ENCODE data around the gene SLC25A45.

Gene SLC25A45, protein sequence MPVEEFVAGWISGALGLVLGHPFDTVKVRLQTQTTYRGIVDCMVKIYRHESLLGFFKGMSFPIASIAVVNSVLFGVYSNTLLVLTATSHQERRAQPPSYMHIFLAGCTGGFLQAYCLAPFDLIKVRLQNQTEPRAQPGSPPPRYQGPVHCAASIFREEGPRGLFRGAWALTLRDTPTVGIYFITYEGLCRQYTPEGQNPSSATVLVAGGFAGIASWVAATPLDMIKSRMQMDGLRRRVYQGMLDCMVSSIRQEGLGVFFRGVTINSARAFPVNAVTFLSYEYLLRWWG

DNA sequence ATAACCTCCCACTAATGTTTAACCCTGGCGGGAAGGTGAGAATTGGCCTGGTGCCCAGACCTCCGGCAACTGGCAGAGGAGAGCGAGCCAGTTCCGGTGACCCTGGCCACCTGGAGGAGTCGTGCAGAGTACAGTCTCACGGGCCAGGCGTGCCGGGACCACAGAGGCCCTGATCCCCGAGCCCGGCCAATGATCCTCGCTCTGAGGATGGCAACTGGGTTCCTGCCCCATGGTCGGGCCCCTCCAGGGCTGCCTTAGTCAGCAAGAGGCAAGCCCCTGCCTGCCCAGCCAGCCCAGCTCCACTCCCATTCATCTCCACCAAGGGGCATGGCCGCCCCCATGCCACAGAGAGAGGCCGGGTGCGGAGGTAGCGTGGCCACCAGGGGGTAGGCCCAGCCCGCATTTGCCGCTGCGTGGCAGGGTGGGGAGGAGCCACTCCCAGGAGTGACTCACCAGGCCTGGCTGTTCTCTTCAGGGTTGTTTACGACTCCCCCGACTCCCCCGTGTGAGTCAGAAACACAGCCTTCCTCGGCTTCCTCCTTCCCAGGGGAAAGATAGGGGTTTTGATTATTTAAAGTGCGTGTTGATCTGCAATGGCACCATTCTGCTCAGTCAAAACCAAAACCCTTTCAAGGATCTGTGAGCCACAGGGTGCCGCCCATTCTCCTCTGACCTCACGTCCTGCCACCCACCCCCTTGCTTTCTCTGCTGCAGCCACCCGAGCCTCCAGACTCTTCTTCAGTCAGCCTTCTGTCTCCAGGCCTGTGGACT, at the start of gene SLC25A45:
SLC25A45 (minus strand) TSS at position 614 of the 771 bp plus-strand sequence. CDS start 695 bp downstream, outside the sequence.
- no peak for FAIRE-seq

GRCh38 chr11:65431451-65432099, 49.1 kb upstream of the SLC25A45 start:
- FAIRE-seq, result no peak

- no peak for FAIRE-seq
Observed at GRCh38 chr11:65430406-65431217, 48.2 kb upstream of the SLC25A45 start.

DNA sequence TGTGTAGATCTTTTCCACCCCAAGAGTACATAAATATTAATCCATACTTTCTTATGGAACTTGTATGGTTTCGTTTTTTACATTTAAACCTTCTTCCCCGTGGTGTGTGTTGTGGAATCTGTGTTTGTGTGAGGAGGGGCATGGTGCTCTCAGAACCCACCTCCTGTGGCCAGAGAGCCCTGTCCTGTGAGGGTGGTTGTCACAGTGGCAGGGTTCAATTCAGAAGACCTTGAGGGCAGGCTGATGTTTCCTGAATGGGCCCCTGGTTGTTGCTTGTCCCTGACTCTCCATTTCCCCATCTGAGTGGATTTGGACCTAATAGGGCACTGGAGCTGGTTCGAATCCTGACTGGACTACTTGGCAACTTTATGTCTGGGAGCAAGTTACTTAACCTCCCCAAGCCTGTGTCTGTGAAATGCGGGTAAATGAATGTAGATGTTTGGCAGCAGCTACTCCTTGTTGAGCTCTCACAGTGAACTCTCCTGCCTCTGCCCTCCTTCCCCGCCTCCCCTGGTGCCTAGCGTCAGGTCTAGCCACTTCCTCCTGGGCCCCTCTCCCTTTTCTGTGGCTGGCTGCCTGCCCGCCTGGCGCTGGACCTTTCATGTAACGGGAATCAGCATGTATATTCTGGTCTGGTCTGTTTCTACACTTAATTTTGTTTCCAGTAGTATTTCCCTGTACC, 47.4 kb upstream of the SLC25A45 start:
- FAIRE-seq, result no peak

DNA sequence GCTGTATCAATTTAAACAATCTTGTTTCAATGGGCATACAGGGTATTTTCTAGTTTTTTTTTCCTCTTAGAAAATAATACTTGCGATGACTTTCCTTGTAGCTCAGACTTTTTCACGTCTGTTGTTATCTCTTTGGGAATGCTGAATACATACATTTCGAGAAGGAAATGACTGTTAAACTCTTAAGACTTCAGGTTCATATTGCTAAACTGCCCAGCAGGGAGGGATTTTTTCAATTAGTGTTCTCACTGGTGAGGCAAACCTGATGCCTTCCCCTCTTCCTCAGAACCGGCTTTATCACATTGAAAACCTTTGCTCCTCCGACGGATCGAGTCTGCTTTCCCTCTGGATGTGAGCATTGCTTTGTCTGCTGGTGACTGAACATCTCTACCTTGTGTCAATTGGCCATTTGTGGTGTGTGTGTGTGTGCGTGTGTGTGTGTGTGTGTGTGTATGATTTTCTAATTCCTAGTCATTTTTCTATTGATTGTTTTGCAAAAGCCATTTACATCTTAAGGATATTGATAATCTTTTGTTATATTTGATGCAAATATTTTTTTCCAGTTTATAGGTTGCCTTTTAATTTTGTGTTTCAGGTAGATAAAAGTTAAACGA, 46.7 kb upstream of the SLC25A45 start:
- FAIRE-seq, result no peak

GRCh38 chr11:65428578-65429067, 46.2 kb upstream of the SLC25A45 start:
- no peak for FAIRE-seq

GRCh38 chr11:65427691-65428577, 45.5 kb upstream of the SLC25A45 start:
- FAIRE-seq, result no peak

- no peak for FAIRE-seq
Observed at GRCh38 chr11:65426839-65427690, 44.6 kb upstream of the SLC25A45 start.

- no peak for FAIRE-seq
Observed at GRCh38 chr11:65425971-65426838, 43.8 kb upstream of the SLC25A45 start.

DNA sequence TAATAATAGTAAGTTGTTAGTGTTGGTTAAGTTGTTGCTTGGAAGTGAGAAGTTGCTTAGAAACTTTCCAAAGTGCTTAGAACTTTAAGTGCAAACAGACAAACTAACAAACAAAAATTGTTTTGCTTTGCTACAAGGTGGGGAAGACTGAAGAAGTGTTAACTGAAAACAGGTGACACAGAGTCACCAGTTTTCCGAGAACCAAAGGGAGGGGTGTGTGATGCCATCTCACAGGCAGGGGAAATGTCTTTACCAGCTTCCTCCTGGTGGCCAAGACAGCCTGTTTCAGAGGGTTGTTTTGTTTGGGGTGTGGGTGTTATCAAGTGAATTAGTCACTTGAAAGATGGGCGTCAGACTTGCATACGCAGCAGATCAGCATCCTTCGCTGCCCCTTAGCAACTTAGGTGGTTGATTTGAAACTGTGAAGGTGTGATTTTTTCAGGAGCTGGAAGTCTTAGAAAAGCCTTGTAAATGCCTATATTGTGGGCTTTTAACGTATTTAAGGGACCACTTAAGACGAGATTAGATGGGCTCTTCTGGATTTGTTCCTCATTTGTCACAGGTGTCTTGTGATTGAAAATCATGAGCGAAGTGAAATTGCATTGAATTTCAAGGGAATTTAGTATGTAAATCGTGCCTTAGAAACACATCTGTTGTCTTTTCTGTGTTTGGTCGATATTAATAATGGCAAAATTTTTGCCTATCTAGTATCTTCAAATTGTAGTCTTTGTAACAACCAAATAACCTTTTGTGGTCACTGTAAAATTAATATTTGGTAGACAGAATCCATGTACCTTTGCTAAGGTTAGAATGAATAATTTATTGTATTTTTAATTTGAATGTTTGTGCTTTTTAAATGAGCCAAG, 42.9 kb upstream of the SLC25A45 start:
- no peak for FAIRE-seq

DNA sequence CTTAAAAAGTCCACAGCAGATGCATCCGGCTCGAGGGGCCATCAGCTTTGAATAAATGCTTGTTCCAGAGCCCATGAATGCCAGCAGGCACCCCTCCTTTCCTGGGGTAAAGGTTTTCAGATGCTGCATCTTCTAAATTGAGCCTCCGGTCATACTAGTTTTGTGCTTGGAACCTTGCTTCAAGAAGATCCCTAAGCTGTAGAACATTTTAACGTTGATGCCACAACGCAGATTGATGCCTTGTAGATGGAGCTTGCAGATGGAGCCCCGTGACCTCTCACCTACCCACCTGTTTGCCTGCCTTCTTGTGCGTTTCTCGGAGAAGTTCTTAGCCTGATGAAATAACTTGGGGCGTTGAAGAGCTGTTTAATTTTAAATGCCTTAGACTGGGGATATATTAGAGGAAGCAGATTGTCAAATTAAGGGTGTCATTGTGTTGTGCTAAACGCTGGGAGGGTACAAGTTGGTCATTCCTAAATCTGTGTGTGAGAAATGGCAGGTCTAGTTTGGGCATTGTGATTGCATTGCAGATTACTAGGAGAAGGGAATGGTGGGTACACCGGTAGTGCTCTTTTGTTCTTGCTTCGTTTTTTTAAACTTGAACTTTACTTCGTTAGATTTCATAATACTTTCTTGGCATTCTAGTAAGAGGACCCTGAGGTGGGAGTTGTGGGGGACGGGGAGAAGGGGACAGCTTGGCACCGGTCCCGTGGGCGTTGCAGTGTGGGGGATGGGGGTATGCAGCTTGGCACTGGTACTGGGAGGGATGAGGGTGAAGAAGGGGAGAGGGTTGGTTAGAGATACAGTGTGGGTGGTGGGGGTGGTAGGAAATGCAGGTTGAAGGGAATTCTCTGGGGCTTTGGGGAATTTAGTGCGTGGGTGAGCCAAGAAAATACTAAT, 42.0 kb upstream of the SLC25A45 start:
- FAIRE-seq, result no peak

DNA sequence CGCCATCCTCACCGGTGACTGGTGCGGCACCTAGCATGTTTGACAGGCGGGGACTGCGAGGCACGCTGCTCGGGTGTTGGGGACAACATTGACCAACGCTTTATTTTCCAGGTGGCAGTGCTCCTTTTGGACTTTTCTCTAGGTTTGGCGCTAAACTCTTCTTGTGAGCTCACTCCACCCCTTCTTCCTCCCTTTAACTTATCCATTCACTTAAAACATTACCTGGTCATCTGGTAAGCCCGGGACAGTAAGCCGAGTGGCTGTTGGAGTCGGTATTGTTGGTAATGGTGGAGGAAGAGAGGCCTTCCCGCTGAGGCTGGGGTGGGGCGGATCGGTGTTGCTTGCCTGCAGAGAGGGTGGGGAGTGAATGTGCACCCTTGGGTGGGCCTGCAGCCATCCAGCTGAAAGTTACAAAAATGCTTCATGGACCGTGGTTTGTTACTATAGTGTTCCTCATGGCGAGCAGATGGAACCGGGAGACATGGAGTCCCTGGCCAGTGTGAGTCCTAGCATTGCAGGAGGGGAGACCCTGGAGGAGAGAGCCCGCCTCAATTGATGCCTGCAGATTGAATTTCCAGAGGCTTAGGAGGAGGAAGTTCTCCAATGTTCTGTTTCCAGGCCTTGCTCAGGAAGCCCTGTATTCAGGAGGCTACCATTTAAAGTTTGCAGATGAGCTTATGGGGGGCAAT, 41.2 kb upstream of the SLC25A45 start:
- no peak for FAIRE-seq

- no peak for FAIRE-seq
Observed at GRCh38 chr11:65422633-65423515, 40.4 kb upstream of the SLC25A45 start, which contains the start of gene NEAT1. NEAT1 (plus strand) TSS chr11:65422798.

GRCh38 chr11:65421794-65422632, 39.6 kb upstream of the SLC25A45 start:
- no peak for FAIRE-seq

Measured in TTC549 (cell line).